A673 (cell line): ENCODE measurements around the gene UPK1B. TPM values are rescaled to one million over a fixed set of nuclear protein-coding genes. Genes with fewer than 3 reads are reported as not detected.

ENCODE experiments used
- BruUV-seq: library from RNA; stranded (reverse); fragments of 400-500 nt; replicated peaks from 2 replicates; lab custom pipeline; 2021; lab: Mats Ljungman, UMichigan
- CTCF ChIA-PET: fragments of 300-600 bp; sonication (Branson Sonifier 250); formaldehyde crosslinking; loops from one replicate; lab custom pipeline; 2022; ENCODE audit warnings: antibody characterized with exemption; lab: Charles Lee
- POLR2A ChIA-PET: fragments of 300-600 bp; sonication (Branson Sonifier 250); formaldehyde crosslinking; loops from one replicate; lab custom pipeline; 2022; ENCODE audit warnings: antibody characterized with exemption; ENCODE audit not compliant: low non-redundant PET; lab: Charles Lee
- DNase-seq: peaks from one replicate; pipeline ENCODE4 v3.0.0-alpha.2; 2015; ENCODE audit warnings: low spot score
- H3K27ac ChIP-seq: fragments of 200-600 bp; sonication (generic); 2 replicates; pipeline ENCODE4 v1.5.1; 2016; ENCODE audit warnings: mixed run types, low read depth, mild to moderate bottlenecking, mixed read lengths, antibody characterized with exemption, low read length; ENCODE audit not compliant: poor library complexity, severe bottlenecking
- H3K27me3 ChIP-seq: fragments of 200-600 bp; sonication (generic); replicated peaks from 2 replicates; pipeline ENCODE4 v1.6.1; 2017; ENCODE audit warnings: mixed run types, low read depth, mild to moderate bottlenecking, mixed read lengths, antibody characterized with exemption, low read length; ENCODE audit not compliant: insufficient read depth, poor library complexity
- H3K36me3 ChIP-seq: fragments of 200-600 bp; sonication (generic); 2 replicates; pipeline ENCODE4 v1.6.1; 2016; ENCODE audit warnings: mixed run types, mild to moderate bottlenecking, mixed read lengths, antibody characterized with exemption, low read length; ENCODE audit not compliant: insufficient read depth, poor library complexity, severe bottlenecking
- H3K4me1 ChIP-seq: fragments of 200-600 bp; sonication (generic); 2 replicates; pipeline ENCODE4 v1.6.1; 2017; ENCODE audit warnings: mixed run types, mild to moderate bottlenecking, mixed read lengths, antibody characterized with exemption, low read length; ENCODE audit not compliant: insufficient read depth, poor library complexity, severe bottlenecking
- H3K4me3 ChIP-seq: fragments of 200-600 bp; sonication (generic); 2 replicates; pipeline ENCODE4 v1.5.1; 2016; ENCODE audit warnings: low read depth, mixed run types, mild to moderate bottlenecking, mixed read lengths, low read length; ENCODE audit not compliant: poor library complexity, severe bottlenecking
- H3K9me3 ChIP-seq: fragments of 200-600 bp; sonication (generic); 2 replicates; pipeline ENCODE4 v1.6.1; 2016; ENCODE audit warnings: mixed run types, low read depth, mild to moderate bottlenecking, mixed read lengths, antibody characterized with exemption, low read length; ENCODE audit not compliant: poor library complexity, severe bottlenecking
- CTCF ChIP-seq: fragments of 300-800, 200-600 bp; sonication (generic); conservative IDR thresholded peaks from 2 replicates; pipeline ENCODE4 v1.5.1; 2017; ENCODE audit warnings: low read depth, mild to moderate bottlenecking, antibody characterized with exemption, low read length, moderate library complexity, mixed read lengths
- EZH2 ChIP-seq: fragments of 200-600 bp; sonication (generic); IDR thresholded peaks from 2 replicates; pipeline ENCODE4 v1.6.1; 2017; ENCODE audit warnings: borderline replicate concordance, low read depth, mild to moderate bottlenecking, mixed read lengths, antibody characterized with exemption, low read length; ENCODE audit not compliant: poor library complexity, severe bottlenecking
- intact Hi-C: fragments of 100-400 bp; cut with micrococcal nuclease; formaldehyde crosslinking; loops from one replicate; pipeline ENCODE4 v1.10.0; 2022; ENCODE audit not compliant: unreplicated experiment
- total RNA-seq: library from RNA; stranded (reverse); gene quantifications from 2 replicates; pipeline ENCODE4 v1.2.3, GENCODE V29; 2021

Gene UPK1B
- total RNA-seq, 1 experiment from 2014 or later: not detected

DNA sequence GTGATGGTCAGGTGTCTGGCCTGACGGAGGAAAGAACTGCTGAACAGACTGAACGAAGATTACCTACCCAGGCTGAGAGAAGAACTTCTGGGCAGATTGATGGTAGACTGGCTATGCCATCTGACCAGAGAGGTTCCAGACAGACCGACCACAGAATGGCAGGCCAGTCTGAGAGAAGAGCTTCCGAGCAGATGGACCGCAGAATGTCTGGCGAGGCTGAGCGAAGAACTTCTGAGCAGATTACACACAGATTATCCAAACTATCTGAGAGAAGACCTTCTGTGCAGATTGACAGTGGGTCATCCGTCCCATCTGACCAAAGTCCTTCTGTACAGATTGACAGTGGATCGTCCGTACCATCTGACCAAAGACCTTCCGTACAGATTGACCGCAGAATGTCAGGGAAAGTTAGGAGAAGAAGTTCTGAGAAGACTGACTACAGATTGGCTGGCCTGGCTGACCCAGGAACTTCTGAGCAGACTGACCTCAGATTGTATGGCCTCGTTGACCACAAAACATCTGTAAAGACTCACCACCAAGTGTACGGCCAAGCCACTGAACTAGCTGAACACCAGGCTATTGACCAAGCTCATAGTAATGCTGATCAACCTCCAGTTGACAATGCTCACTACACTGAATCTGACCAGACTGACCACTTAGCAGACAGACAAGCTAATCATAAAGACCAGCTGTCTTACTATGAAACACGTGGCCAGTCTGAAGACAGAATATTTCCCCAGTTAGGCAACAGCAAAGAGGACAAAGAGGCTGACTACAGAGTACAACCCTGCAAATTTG lies 26.6 kb upstream of the UPK1B start:
- no peak overlapping the region for H3K4me3 ChIP-seq
- DNase-seq: no peak
- POLR2A ChIA-PET: no interaction called here
- H3K9me3 ChIP-seq: no peaks in the 10 kb centered on the region
- CTCF ChIA-PET: interaction anchor here (1.7 kb wide), 1 partner anchor 94 kb away, joined by 9 read pairs; the partner anchor contains the start of gene B4GALT4
- H3K36me3 ChIP-seq: no peaks in the 10 kb centered on the region
- no peaks in the 10 kb centered on the region for H3K4me1 ChIP-seq
- TF ChIP-seq CTCF: no peak
- no peak for TF ChIP-seq EZH2
- no peaks in the 10 kb centered on the region for H3K27me3 ChIP-seq
- no peak overlapping the region for H3K27ac ChIP-seq
- intact Hi-C loops: loop anchor here (10.0 kb wide), 1 partner anchor 238 kb away; no protein-coding TSS in a partner anchor
- BruUV-seq: no TSS peak

GRCh38 chr3:119147494-119147893 lies 25.9 kb upstream of the UPK1B start:
- intact Hi-C loops: loop anchor here (10.0 kb wide), 1 partner anchor 237 kb away; no protein-coding TSS in a partner anchor
- Histone ChIP-seq H3K4me3 (no peak overlapping the region), H3K27ac (no peak overlapping the region), H3K27me3 (no peaks in the 10 kb centered on the region), H3K4me1 (no peaks in the 10 kb centered on the region), H3K9me3 (no peaks in the 10 kb centered on the region), H3K36me3 (no peaks in the 10 kb centered on the region)
- no peak for TF ChIP-seq CTCF
- no peak for TF ChIP-seq EZH2
- ChIA-PET CTCF (interaction anchor here (1.7 kb wide), 1 partner anchor 94 kb away, joined by 9 read pairs; the partner anchor contains the start of gene B4GALT4), POLR2A (no interaction called here)
- no peak for DNase-seq
- BruUV-seq: no TSS peak

- TF ChIP-seq EZH2 (no peak), CTCF (no peak)
- Histone ChIP-seq H3K4me1 (no peaks in the 10 kb centered on the region), H3K9me3 (no peaks in the 10 kb centered on the region), H3K4me3 (no peak overlapping the region), H3K27me3 (no peaks in the 10 kb centered on the region), H3K36me3 (no peaks in the 10 kb centered on the region), H3K27ac (no peak overlapping the region)
- no TSS peak for BruUV-seq
- DNase-seq: no peak
- ChIA-PET CTCF (interaction anchor here (0.8 kb wide), 1 partner anchor 93 kb away, joined by 4 read pairs; no protein-coding TSS in a partner anchor), POLR2A (no interaction called here)
- intact Hi-C loops: loop anchor here (10.0 kb wide), 1 partner anchor 236 kb away; no protein-coding TSS in a partner anchor
Measured at GRCh38 chr3:119148493-119149180, 24.8 kb upstream of the UPK1B start.
